ENCODE data around the gene LMF1. TPM values are rescaled to one million over a fixed set of nuclear protein-coding genes. Genes with fewer than 3 reads are reported as not detected.

Gene LMF1
- total and polyA plus RNA-seq, 9 of the 15 experiments (the other 6 are each of a cell fraction or from before 2014, with no cell fraction given): 0.11 to 1.6 (median 0.55) TPM; not detected in 1

GRCh38 chr16:861446-861845, 109.3 kb downstream of the LMF1 start:
- no peaks in the 10 kb centered on the region for H3K79me2 ChIP-seq (ENCODE audit: control insufficient read depth, insufficient read depth, low read length)
- 0 out of 2 replicates have a peak, but pooled peaks cover 2% of the 10 kb centered on the region for H3K9me3 ChIP-seq (replicated peaks; ENCODE audit: control insufficient read depth, insufficient read depth, low read depth, low read length)
- ATAC-seq: no peak
- H2AFZ ChIP-seq (ENCODE audit: low read depth, low read length): no peak overlapping the region
- no peak overlapping the region for H3K4me2 ChIP-seq (ENCODE audit: insufficient read depth, low read length)
- ChIA-PET POLR2A (no interaction called here), CTCF (ENCODE audit: low intra/inter-chr PET ratio) (no interaction called here)
- WGBS (ENCODE audit: insufficient coverage, low coverage, missing lambda C conversion rate): 3% methylated on average over 17 of the region's 17 CpGs
- no peak overlapping the region for H3K4me3 ChIP-seq
- no peaks in the 10 kb centered on the region for H4K20me1 ChIP-seq (replicated peaks; ENCODE audit: control insufficient read depth, insufficient read depth, low read length)
- no TSS peak for BruUV-seq (replicated peaks)
- peaks cover 19 to 23% of the 10 kb centered on the region in 2 experiments; a peak in 4 of 5 replicates for H3K27me3 ChIP-seq (ENCODE audit: control insufficient read depth in 2 of 2, insufficient read depth in 2 of 2, low read length in 2 of 2)
- intact Hi-C loops (cut with micrococcal nuclease): no loop called here
- no peaks in the 10 kb centered on the region for H3K36me3 ChIP-seq (ENCODE audit: control insufficient read depth, insufficient read depth, low read length)
- no peak for FAIRE-seq
- H3K27ac ChIP-seq (ENCODE audit: extremely low read depth, low read depth, low read length): no peak overlapping the region
- H3K9ac ChIP-seq (ENCODE audit: insufficient read depth in 1 of 2, low read depth in 2 of 2, low read length in 2 of 2): no peak overlapping the region
- TF ChIP-seq ZHX1 (conservative IDR thresholded peaks at IDR 0.05; ENCODE audit: low read length): no peak
- TF ChIP-seq RFX5 (IDR thresholded peaks at IDR 0.05; ENCODE audit: low read depth, low read length): peak; percentile 47; the same call in 1 of the 2 replicates
- in situ Hi-C loops (cut with MboI): no loop called here
- no peaks in the 10 kb centered on the region for H3K9me1 ChIP-seq (ENCODE audit: control insufficient read depth, insufficient read depth, low read length)
- no peak for DNase-seq (ENCODE audit: extremely low read depth in 1 of 4, low spot score in 3 of 4)
- no peaks in the 10 kb centered on the region for H3K4me1 ChIP-seq (replicated peaks in 1 of 2; ENCODE audit: control insufficient read depth in 2 of 2, insufficient read depth in 2 of 2, low read length in 2 of 2)

- Histone ChIP-seq H2AFZ (ENCODE audit: low read depth, low read length) (no peak overlapping the region), H3K4me2 (ENCODE audit: insufficient read depth, low read length) (no peak overlapping the region), H3K9me1 (ENCODE audit: control insufficient read depth, insufficient read depth, low read length) (no peaks in the 10 kb centered on the region), H3K9ac (ENCODE audit: insufficient read depth in 1 of 2, low read depth in 2 of 2, low read length in 2 of 2) (no peak overlapping the region), H3K4me3 (no peak overlapping the region), H3K9me3 (replicated peaks; ENCODE audit: control insufficient read depth, insufficient read depth, low read depth, low read length) (0 out of 2 replicates have a peak, but pooled peaks cover 2% of the 10 kb centered on the region), H4K20me1 (replicated peaks; ENCODE audit: control insufficient read depth, insufficient read depth, low read length) (no peaks in the 10 kb centered on the region), H3K79me2 (ENCODE audit: control insufficient read depth, insufficient read depth, low read length) (no peaks in the 10 kb centered on the region), H3K27ac (ENCODE audit: extremely low read depth, low read depth, low read length) (no peak overlapping the region), H3K27me3 (ENCODE audit: control insufficient read depth in 2 of 2, insufficient read depth in 2 of 2, low read length in 2 of 2) (peaks cover 15 to 22% of the 10 kb centered on the region in 2 experiments; a peak in 4 of 5 replicates), H3K36me3 (ENCODE audit: control insufficient read depth, insufficient read depth, low read length) (no peaks in the 10 kb centered on the region), H3K4me1 (replicated peaks in 1 of 2; ENCODE audit: control insufficient read depth in 2 of 2, insufficient read depth in 2 of 2, low read length in 2 of 2) (no peaks in the 10 kb centered on the region)
- ATAC-seq (no peak), FAIRE-seq (no peak), DNase-seq (ENCODE audit: extremely low read depth in 1 of 4, low spot score in 3 of 4) (no peak)
- intact Hi-C loops (cut with micrococcal nuclease) (no loop called here), in situ Hi-C loops (cut with MboI) (no loop called here)
- BruUV-seq (replicated peaks): no TSS peak
- ChIA-PET CTCF (ENCODE audit: low intra/inter-chr PET ratio) (no interaction called here), POLR2A (no interaction called here)
- TF ChIP-seq ZNF561 (CRISPR knock-in tag; conservative IDR thresholded peaks at IDR 0.05) (no peak), ZKSCAN1 (IDR thresholded peaks at IDR 0.05; ENCODE audit: low read depth, low read length) (no peak), GATA2 (CRISPR knock-in tag; IDR thresholded peaks at IDR 0.05) (no peak), NFE2L1 (tag; IDR thresholded peaks at IDR 0.05; ENCODE audit: borderline replicate concordance, low read depth) (no peak), ZNF324 (CRISPR knock-in tag; IDR thresholded peaks at IDR 0.05) (no peak), STAT5A (IDR thresholded peaks at IDR 0.05; ENCODE audit: borderline replicate concordance, low read length) (no peak), SMARCA5 (IDR thresholded peaks at IDR 0.05) (no peak), MBD2 (IDR thresholded peaks at IDR 0.05; ENCODE audit: borderline replicate concordance, low read depth) (no peak), ZNF146 (CRISPR knock-in tag; IDR thresholded peaks at IDR 0.05; ENCODE audit: unreplicated experiment) (no peak), CCNT2 (IDR thresholded peaks at IDR 0.05; ENCODE audit: borderline replicate concordance, extremely low read depth, insufficient read length, low read depth, low read length) (no peak)
- 0% methylated on average over 10 of the region's 10 CpGs for WGBS (ENCODE audit: insufficient coverage, low coverage, missing lambda C conversion rate)
Measured at GRCh38 chr16:860891-861290, 109.9 kb downstream of the LMF1 start.

Measured in K562 (cell line).